Loucy (cell line): ENCODE data around the gene PDE6C.

Experiments
- CTCF ChIP-seq: fragments of 200-600 bp; sonication (generic); conservative IDR thresholded peaks from 2 replicates; pipeline ENCODE4 v1.5.1; 2014; ENCODE audit warnings: mild to moderate bottlenecking, antibody characterized with exemption, low read length
- EZH2phosphoT487 ChIP-seq: fragments of 200-600 bp; IDR thresholded peaks from 2 replicates; pipeline ENCODE4 v1.6.1; 2018; ENCODE audit warnings: antibody characterized with exemption, mild to moderate bottlenecking, moderate library complexity, borderline replicate concordance

GRCh38 chr10:93687737-93688136, 75.4 kb downstream of the PDE6C start:
- TF ChIP-seq CTCF (no peak), EZH2phosphoT487 (no peak)
